GM21529 (cell line): ENCODE results near the gene MRNIP.
A peak's percentile ranks its signal among the peaks of the same experiment; 100 is the strongest.
"Not testable (repeated sequence)": the region's sequence is repeated elsewhere in the genome, so short reads cannot be mapped to it uniquely, and the experiment has no call there.

Experiments
- ATAC-seq: cut with Tn5 transposase; IDR thresholded peaks from one replicate; pipeline ENCODE4 v1.9.1; 2021; ENCODE audit not compliant: unreplicated experiment

Gene MRNIP

DNA sequence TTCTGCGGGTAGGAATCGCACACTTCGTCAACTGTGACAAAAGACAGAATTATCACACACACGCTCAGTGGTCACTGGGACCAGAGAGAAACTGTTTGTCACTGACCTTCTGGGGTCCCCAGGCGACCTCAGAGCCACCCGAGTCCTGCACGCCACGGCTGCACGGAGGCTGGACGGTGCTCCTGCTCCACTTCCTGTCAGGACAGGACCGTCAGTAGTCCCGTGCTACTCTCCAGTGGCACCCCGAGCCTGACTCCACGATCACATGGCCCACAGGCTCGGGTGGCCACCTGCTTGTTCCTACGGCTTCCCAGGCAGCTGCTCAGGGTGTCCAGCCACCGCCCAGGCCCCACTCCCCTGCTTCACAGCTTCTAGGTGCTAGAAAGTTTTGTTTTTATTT lies 17.9 kb downstream of the MRNIP start:
- ATAC-seq, result no peak

- ATAC-seq, result no peak
Measured at GRCh38 chr5:179840321-179840720, 18.3 kb downstream of the MRNIP start.

DNA sequence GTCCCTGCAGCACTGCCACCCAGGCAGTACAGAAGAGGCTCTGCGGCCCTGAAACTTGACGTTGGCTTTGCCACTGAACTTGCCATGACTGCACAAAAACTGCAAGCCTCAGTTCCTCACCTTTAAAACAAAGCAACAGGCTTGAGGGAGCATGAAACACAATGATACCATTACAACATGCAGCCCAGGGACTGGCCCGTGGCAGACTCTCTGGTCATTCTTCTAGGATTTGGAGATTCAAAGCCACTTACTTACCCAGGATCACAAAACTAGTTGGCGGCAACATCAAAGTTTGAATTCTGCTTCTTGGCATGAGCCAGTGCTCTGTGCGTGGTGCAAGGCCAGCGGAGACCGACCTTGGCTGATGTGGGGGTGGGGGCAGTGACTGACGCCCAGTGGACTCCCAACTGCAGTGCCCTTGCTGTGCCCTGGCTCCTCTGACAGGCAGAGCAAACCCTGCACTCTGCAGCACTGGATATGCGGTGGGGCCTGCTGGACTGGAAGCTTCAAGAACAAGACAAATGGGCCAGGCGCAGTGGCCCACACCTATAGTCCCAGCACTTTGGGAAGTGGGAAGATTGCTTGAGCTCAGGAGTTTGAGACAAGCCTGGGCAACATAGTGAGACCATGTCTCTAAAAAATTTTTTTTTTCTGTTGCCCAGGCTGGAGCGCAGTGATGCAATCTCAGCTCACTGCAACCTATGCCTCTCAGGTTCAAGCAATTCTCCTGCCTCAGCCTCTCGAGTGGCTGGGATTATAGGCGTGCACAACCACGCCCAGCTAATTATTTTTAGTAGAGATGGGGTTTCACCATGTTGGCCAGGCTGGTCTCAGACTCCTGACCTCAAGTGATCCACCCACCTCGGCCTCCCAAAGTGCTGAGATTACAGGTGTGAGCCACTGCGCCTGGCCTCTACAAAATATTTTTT lies 19.0 kb downstream of the MRNIP start:
- ATAC-seq, result no peak

- ATAC-seq, result no peak
Measured at GRCh38 chr5:179837076-179838011, 21.3 kb downstream of the MRNIP start.

GRCh38 chr5:179836225-179837019 lies 22.2 kb downstream of the MRNIP start:
- peak; percentile 50 for ATAC-seq

- ATAC-seq, result not testable (repeated sequence)
Measured at GRCh38 chr5:179834871-179835270, 23.7 kb downstream of the MRNIP start.

- ATAC-seq, result no peak
Measured at GRCh38 chr5:179834120-179834519, 24.5 kb downstream of the MRNIP start.

- no peak for ATAC-seq
Measured at GRCh38 chr5:179833709-179834070, 24.9 kb downstream of the MRNIP start.

GRCh38 chr5:179833056-179833708 lies 25.4 kb downstream of the MRNIP start:
- ATAC-seq, result no peak

- ATAC-seq, result no peak
Measured at GRCh38 chr5:179832039-179832745, 26.4 kb downstream of the MRNIP start.

DNA sequence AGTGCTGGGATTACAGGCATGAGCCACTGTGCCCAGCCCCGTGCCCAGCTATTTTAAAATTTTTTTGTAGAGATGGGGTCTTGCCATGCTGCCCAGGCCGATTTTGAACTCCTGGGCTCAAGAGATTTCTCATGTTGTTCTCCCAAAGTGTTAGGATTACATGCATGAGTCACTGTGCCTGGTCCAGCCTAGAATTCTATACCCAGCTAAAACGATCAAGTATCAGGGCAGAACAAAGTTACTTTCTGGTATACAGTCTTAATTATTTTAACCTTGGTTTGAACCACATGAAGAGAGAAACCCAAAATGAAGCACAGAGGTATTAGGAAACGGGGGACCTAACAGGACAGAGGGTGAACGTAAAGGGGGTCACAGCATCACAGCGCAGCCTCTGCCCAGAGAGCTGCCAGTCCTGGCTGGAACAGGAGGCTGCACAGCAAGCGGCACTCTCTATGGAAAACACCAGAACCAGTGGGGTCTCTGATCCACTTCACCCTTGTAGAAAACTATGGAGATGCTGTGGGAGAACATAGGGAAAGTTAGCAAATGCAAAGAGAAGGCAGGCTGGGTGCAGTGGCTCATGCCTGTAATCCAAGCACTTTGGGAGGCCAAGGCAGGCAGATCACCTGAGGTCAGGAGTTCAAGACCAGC lies 27.7 kb downstream of the MRNIP start:
- ATAC-seq, result no peak

DNA sequence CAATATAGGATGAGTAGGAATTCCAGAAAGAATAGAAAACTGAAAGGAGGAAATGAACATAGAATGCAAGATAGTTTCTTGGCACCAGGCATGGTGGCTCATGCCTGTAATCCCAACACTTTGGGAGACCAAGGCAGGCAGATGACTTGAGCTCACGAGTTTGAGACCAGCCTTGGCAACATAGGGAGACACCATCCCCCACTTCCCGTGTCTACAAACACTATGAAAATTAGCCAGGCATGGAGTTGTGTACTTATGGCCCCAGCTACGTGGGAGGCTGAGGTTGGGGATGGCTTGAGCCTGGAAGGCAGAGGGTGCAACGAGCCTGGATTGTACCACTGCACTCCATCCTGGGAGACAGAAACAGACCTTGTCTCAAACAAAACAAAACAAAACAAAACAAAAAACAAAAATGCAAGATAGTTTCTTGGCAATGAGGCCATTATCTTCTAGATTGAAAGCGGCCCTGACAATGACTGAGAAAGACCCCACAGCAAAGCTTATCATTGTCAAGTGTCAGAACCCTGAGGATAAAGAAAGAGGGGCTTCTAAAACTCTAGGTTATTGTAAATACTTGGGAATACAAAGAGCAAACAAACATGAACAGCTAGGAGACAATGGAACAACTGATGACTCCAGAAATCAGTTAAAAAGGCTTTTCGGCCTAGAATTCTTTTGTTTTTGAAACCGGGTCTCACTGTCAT lies 28.7 kb downstream of the MRNIP start:
- ATAC-seq, result no peak

DNA sequence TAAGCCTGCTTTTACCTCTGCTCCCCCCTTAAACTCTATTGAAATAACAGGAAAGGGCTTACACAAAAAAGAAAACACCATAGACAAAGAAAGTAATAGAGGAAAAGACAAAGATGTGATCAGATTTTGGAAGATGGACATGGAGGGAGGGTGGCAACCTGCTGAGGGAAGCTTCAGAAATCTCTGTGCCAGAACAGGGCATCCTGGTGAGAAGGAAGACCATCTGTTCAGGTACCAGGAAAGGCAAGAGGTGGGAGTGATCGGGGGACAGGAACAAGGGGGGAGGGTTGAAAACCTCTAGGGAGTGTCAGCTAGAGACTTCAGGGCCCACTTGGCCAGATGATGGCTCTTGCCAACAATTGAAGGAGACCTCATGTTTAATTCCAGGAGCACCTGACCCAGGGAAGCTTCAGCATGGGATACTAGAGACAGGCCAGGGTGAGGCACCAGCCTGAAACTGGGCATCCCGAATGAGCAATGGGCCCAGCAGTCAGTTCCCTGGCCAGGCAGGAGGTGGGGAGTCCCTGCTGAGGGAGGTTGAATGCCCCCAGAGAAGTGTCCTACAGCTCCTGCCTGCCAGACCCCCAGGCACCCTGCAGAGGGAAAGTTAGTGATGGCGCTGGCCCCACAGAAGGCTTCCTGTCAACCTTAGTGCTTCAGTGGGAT lies 29.7 kb downstream of the MRNIP start:
- ATAC-seq, result no peak

GRCh38 chr5:179827680-179828079 lies 30.9 kb downstream of the MRNIP start:
- ATAC-seq, result no peak

DNA sequence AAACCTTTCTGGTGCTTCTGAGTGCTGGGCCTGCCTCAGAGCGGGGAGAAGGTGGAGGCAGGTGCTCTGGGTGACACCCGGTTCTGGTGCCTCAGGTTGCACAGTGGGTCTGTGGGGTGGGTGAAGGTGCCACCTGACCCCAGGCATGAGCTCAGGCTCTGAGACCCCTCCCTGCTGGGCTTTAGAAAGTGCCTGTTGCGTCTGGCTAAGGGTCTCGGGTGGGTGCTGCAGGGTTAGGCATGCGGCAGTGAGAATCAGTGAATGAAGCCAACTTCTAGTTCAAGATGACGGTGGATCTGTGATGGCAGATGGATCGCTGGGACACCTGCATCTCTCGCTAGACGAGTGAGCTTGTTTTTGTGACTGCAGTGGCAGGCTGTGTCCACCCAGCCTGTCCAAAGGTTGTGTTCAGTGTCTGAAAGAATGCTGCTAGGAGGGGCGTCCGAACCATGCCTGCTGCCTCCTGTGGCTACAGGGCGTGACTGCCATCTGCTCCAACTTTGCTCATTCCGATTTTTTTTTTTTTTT lies 32.9 kb downstream of the MRNIP start:
- no peak for ATAC-seq

DNA sequence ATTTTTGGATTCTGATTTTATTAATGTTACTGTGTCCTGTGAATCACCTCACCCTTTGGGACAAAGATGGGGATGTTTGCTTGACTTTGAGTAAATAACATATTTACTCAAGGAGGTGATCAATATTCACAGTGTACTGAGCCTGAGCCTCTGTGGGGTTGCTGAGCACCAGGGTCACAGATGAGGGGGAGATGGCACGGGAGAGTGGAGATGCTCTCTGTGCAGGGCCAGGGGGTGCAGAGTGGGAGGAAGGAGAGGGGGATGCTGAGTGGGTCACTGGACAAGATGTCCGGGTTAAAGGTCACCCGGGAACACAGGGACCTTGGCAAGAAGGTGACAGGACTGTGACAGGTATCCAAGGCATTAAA lies 33.9 kb downstream of the MRNIP start:
- no peak for ATAC-seq

DNA sequence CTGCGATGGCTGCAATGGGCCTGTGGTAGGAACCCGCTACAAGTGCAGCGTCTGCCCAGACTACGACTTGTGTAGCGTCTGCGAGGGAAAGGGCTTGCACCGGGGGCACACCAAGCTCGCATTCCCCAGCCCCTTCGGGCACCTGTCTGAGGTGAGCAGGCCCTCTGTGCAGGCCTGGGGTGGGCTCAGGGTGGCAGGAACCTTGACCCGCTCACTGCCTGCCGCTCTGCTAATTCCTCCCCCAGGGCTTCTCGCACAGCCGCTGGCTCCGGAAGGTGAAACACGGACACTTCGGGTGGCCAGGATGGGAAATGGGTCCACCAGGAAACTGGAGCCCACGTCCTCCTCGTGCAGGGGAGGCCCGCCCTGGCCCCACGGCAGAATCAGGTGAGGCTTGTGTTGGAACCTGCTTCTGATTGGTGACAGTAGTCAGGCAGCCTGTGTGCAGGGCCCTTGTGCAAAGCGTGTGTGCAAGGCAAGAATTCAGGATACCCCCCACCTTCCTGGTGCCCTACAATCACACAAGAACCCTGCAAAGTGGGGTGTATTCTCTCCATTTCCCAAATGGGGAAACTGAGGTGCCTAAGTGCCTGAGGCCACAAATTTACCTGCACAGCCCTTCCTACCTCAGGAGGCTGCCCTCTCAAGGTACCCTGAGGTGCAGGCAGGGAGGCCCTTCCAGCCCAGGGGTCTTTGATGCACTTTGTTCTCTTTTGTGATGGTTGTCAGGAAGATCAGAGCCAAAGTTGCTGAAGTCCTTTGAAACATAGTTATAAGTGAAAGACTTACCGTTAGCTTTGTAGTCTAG lies 34.5 kb downstream of the MRNIP start:
- ATAC-seq, result no peak
